Ovary (tissue), 9 donors: ENCODE results near the gene PLB1. TPM values are rescaled to one million over a fixed set of nuclear protein-coding genes. Genes with fewer than 3 reads are reported as not detected.

Source experiments
- DNase-seq, 5 donors: peaks; one replicate each; pipeline ENCODE4 v3.0.0-alpha.2; 2019 to 2020
- H3K27ac ChIP-seq, 2 donors: fragments of 200-600 bp; one replicate each; pipeline versions ENCODE4 v1.5.1 to v1.8.0; 2019 to 2022
- H3K27me3 ChIP-seq: fragments of 200-600 bp; one replicate; pipeline ENCODE4 v1.8.0; 2022
- H3K36me3 ChIP-seq: fragments of 200-600 bp; sonication (generic); one replicate; pipeline ENCODE4 v1.5.1; 2019
- H3K4me1 ChIP-seq: one replicate; pipeline ENCODE4 v1.8.1; 2013; ENCODE audit warnings: mild to moderate bottlenecking, moderate library complexity; ENCODE audit not compliant: insufficient read depth
- H3K4me3 ChIP-seq: fragments of 200-600 bp; sonication (generic); one replicate; pipeline ENCODE4 v1.5.1; 2017
- H3K9me3 ChIP-seq, 2 donors: fragments of 200-600 bp in 1 of 2; sonication (generic) in 1 of 2; one replicate each; pipeline versions ENCODE4 v1.5.1 to v1.8.1; 2013 to 2019; ENCODE audit warnings: mild to moderate bottlenecking in 1 of 2, moderate library complexity in 1 of 2
- CTCF ChIP-seq, 3 donors: fragments of 450-650 bp in 2 of 3; fragments of 200-600 bp in 1 of 3; IDR thresholded peaks; one replicate each; pipeline versions ENCODE4 v1.5.1 to v1.8.0; 2016 to 2022; ENCODE audit warnings: antibody characterized with exemption in 3 of 3, mild to moderate bottlenecking in 1 of 3
- EP300 ChIP-seq: sonication (generic); formaldehyde crosslinking; IDR thresholded peaks from one replicate; pipeline ENCODE4 v1.6.1; 2017; ENCODE audit warnings: antibody characterized with exemption
- POLR2A ChIP-seq: fragments of 450-650 bp; IDR thresholded peaks from one replicate; pipeline ENCODE4 v1.6.1; 2017; ENCODE audit warnings: antibody characterized with exemption, mild to moderate bottlenecking, moderate library complexity
- WGBS, 3 donors: extraction: QIAGEN DNeasy Blood & Tissue Kit in 1 of 3; methylation state at CpG; one replicate each; pipeline versions ENCODE4 v1.1.5 to v1.1.7; 2013 to 2017; 5-methylcytosine and 5-hydroxymethylcytosine counted together
- intact Hi-C, 4 donors: fragments of 100-400 bp; cut with DNase I; formaldehyde crosslinking; loops; one replicate each; pipeline versions ENCODE4 v1.11.0 to v1.15.1; 2022 to 2023
- polyA plus RNA-seq, 2 donors: library from polyadenylated mRNA; stranded (reverse); fragments of 200-250 nt in 1 of 2; fragments of 350-450 nt in 1 of 2; fragmentation: Illumina TruSeq in 1 of 2; extraction: RNeasy Lipid Tissue Mini Kit (QIAGEN cat#74804) in 1 of 2; gene quantifications; one replicate each; pipeline ENCODE4 v1.2.3, GENCODE V29; 2013 to 2014
- total RNA-seq, 7 donors: library from RNA; depleted of rRNA in 2 of 7; stranded (reverse); fragments of >200 nt in 2 of 7; fragmentation: NEBNext Ultra II Directional in 3 of 7; extraction: Animal tissue kit (Norgen Biotek cat#: 25700) in 3 of 7; gene quantifications; one replicate each; pipeline versions ENCODE4 v1.1.0 to v1.2.4, GENCODE V29; 2016 to 2023
- donor health status: DM: no; HTN: no; CAD: no; lungs with moderate emphysema.
- donor health status: DM: no; HTN: no; CAD: no.
- donor health status: Bipolar disorder and iron deficiency.
- donor health status: DM: yes; HTN: yes; CAD: no.
- donor health status: DM: no; HTN: no; CAD: no.
- donor health status: DM: yes; HTN: yes; CAD: no.

PLB1 gene
- total and polyA plus RNA-seq, 9 donors: 0.99 to 9.3 (median 2.7) TPM

- DNase-seq: no peak
These were observed 47.7 kb upstream of the PLB1 start for GRCh38 chr2:28447943-28448792.

GRCh38 chr2:28448793-28449100 lies 47.1 kb upstream of the PLB1 start:
- Histone ChIP-seq H3K27me3 (no peaks in the 10 kb centered on the region), H3K4me3 (no peak overlapping the region), H3K36me3 (no peaks in the 10 kb centered on the region), H3K27ac (no peak overlapping the region), H3K9me3 (no peaks in the 10 kb centered on the region), H3K4me1 (no peaks in the 10 kb centered on the region)
- TF ChIP-seq CTCF (IDR thresholded peaks at IDR 0.05) (no peak), EP300 (no peak), POLR2A (no peak)
- intact Hi-C loops: no loop called here
- DNase-seq: no peak
- WGBS, 3 donors: 86 to 88% (median 88%) methylated on average over 3 of the region's 3 CpGs

More at GRCh38 chr2:28447943-28448792, 47.7 kb upstream of the PLB1 start:
- WGBS, 3 donors: 67 to 74% (median 74%) methylated on average over 8 of the region's 8 CpGs
- H3K36me3 ChIP-seq: no peaks in the 10 kb centered on the region
- intact Hi-C loops: no loop called here
- TF ChIP-seq POLR2A (no peak), EP300 (no peak), CTCF (IDR thresholded peaks at IDR 0.05) (no peak)
- H3K27ac ChIP-seq: no peak overlapping the region
- no peaks in the 10 kb centered on the region for H3K4me1 ChIP-seq
- no peaks in the 10 kb centered on the region for H3K27me3 ChIP-seq
- no peaks in the 10 kb centered on the region for H3K9me3 ChIP-seq
- H3K4me3 ChIP-seq: no peak overlapping the region

- Histone ChIP-seq H3K27me3 (no peaks in the 10 kb centered on the region), H3K9me3 (no peaks in the 10 kb centered on the region), H3K4me3 (no peak overlapping the region), H3K4me1 (no peaks in the 10 kb centered on the region), H3K27ac (no peak overlapping the region), H3K36me3 (no peaks in the 10 kb centered on the region)
- WGBS, 3 donors: 88 to 92% (median 90%) methylated on average over 6 of the region's 6 CpGs
- DNase-seq: no peak
- TF ChIP-seq POLR2A (no peak), EP300 (no peak)
- intact Hi-C loops: no loop called here
These were observed 46.8 kb upstream of the PLB1 start for GRCh38 chr2:28449126-28449487.

- no peak overlapping the region for H3K4me3 ChIP-seq
- intact Hi-C loops: loop anchor here in 3 of 4 donors (5.0 to 10.0 kb wide), 2 partner anchors 745 to 747 kb away; no protein-coding TSS in a partner anchor
- no peak for DNase-seq
- no peaks in the 10 kb centered on the region for H3K27me3 ChIP-seq
- no peaks in the 10 kb centered on the region for H3K4me1 ChIP-seq
- WGBS, 3 donors: 56 to 64% (median 58%) methylated on average over 17 of the region's 17 CpGs
- no peaks in the 10 kb centered on the region for H3K36me3 ChIP-seq
- no peak for TF ChIP-seq CTCF (IDR thresholded peaks at IDR 0.05)
- TF ChIP-seq POLR2A: no peak
- TF ChIP-seq EP300: no peak
- H3K9me3 ChIP-seq: no peaks in the 10 kb centered on the region
- no peak overlapping the region for H3K27ac ChIP-seq
These were observed 46.1 kb upstream of the PLB1 start for GRCh38 chr2:28449488-28450395.
